CD4-positive, alpha-beta T cell (primary cell): ENCODE results near the gene TRIM25. TPM values are rescaled to one million over a fixed set of nuclear protein-coding genes. Genes with fewer than 3 reads are reported as not detected.

Experiments used
- ATAC-seq: fragments of 200-7000 bp; cut with Tn5 transposase; one replicate; pipeline ENCODE4 v1.10.0; 2022; ENCODE audit warnings: mild to moderate bottlenecking; ENCODE audit not compliant: poor library complexity
- CTCF ChIA-PET: fragments of 350-600 bp; sonication (Branson Sonifier 250); formaldehyde crosslinking; loops from one replicate; lab custom pipeline; 2021; ENCODE audit warnings: antibody characterized with exemption, inconsistent platforms; lab: Charles Lee
- POLR2A ChIA-PET: fragments of 350-600 bp; sonication (Branson Sonifier 250); formaldehyde crosslinking; loops from one replicate; lab custom pipeline; 2021; ENCODE audit warnings: antibody characterized with exemption, inconsistent platforms; lab: Charles Lee
- DNase-seq, 14 experiments: peaks; one replicate each; pipeline ENCODE4 v3.0.0-alpha.2; 2013 to 2020; ENCODE audit warnings: mixed read lengths in 2 of 14
- H3K27ac ChIP-seq, 2 donors: one replicate each; pipeline versions ENCODE4 v1.5.1 to v1.7.0; 2013; ENCODE audit warnings: low read length in 2 of 2, low read depth in 1 of 2, mild to moderate bottlenecking in 1 of 2
- H3K27me3 ChIP-seq, 2 experiments: 1 replicate in 1 of 2; 2 replicates in 1 of 2; pipeline versions ENCODE4 v1.6.1 to v1.7.0; 2013; ENCODE audit warnings: low read length in 2 of 2, control low read depth in 1 of 2, mild to moderate bottlenecking in 1 of 2, moderate library complexity in 1 of 2; ENCODE audit not compliant: insufficient read depth in 2 of 2, control insufficient read depth in 1 of 2
- H3K36me3 ChIP-seq: one replicate; pipeline ENCODE4 v1.6.1; 2013; ENCODE audit warnings: low read length, control low read depth; ENCODE audit not compliant: insufficient read depth
- H3K4me1 ChIP-seq: one replicate; pipeline ENCODE4 v1.6.1; 2013; ENCODE audit warnings: low read length, control low read depth; ENCODE audit not compliant: insufficient read depth
- H3K4me3 ChIP-seq: one replicate; pipeline ENCODE4 v1.5.1; 2013; ENCODE audit warnings: mild to moderate bottlenecking, low read length, moderate library complexity
- H3K9me3 ChIP-seq, 2 experiments: 1 replicate in 1 of 2; 2 replicates in 1 of 2; pipeline versions ENCODE4 v1.6.1 to v1.7.0; 2013; ENCODE audit warnings: low read length in 2 of 2, mild to moderate bottlenecking in 2 of 2, control low read depth in 1 of 2, moderate library complexity in 1 of 2; ENCODE audit not compliant: control insufficient read depth in 1 of 2, insufficient read depth in 1 of 2
- H3K27ac Mint-ChIP-seq: one replicate; pipeline ENCODE4 v1.8.0; 2020; ENCODE audit warnings: mixed read lengths
- H3K27me3 Mint-ChIP-seq: one replicate; pipeline ENCODE4 v1.8.0; 2021; ENCODE audit warnings: mixed read lengths
- H3K36me3 Mint-ChIP-seq: one replicate; pipeline ENCODE4 v1.8.0; 2021; ENCODE audit warnings: low read depth, mixed read lengths
- H3K4me1 Mint-ChIP-seq: one replicate; pipeline ENCODE4 v1.8.0; 2021; ENCODE audit warnings: low read depth, mixed read lengths
- H3K4me3 Mint-ChIP-seq: one replicate; pipeline ENCODE4 v1.8.0; 2020; ENCODE audit warnings: mild to moderate bottlenecking, mixed read lengths
- H3K9me3 Mint-ChIP-seq: one replicate; pipeline ENCODE4 v1.8.0; 2020; ENCODE audit warnings: mixed read lengths
- intact Hi-C, 2 experiments: fragments of 100-400 bp; cut with DNase I in 1 of 2; cut with micrococcal nuclease in 1 of 2; formaldehyde crosslinking; loops; one replicate each; pipeline versions ENCODE4 v1.15.1 to v1.9.0; 2023 to 2025; cut with DNase I, micrococcal nuclease
- total RNA-seq, 174 experiments: library from RNA in 2 of 174; stranded (reverse) in 2 of 174; gene quantifications; one replicate each; pipeline ENCODE4 v1.2.3 and lab custom pipeline; 2021 to 2026
- TF ChIP-seq, protein P1 (sequence below): fragments of 200-600 bp; IDR thresholded peaks from one replicate; pipeline ENCODE4 v1.8.0; 2022; ENCODE audit warnings: antibody characterized with exemption, mild to moderate bottlenecking

Gene TRIM25
- total RNA-seq, 2 experiments from 2014 or later: 31.7 to 33.2 TPM

DNA sequence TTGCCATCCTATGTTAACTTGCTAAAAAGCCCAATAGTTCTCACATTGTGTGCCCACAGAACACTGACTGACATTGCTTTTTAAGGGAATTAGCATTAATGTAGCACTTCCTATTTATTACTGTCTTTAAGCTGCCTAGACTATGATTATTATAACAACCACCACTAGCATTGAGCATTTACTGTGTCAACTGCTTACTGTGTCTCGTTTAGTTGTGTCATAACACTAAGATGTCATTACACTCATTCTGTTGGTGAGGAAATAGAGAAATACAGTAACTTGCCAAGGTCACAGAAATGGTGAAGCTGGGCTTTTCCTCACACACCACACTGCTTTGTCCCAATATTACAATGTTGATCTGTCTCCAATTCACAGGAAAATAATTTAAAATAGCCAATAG is 30.2 kb downstream of the TRIM25 start:
- Histone ChIP-seq H3K9me3 (peaks cover 10 to 12% of the 10 kb centered on the region in 2 experiments), H3K36me3 (peaks cover 17% of the 10 kb centered on the region), H3K27me3 (no peaks in the 10 kb centered on the region), H3K27ac (no peak overlapping the region), H3K4me1 (no peaks in the 10 kb centered on the region), H3K4me3 (no peak overlapping the region)
- ChIA-PET POLR2A (interaction anchor here (1.4 kb wide), 1 partner anchor 31 kb away, joined by 4 read pairs; the partner anchor contains the start of gene TRIM25), CTCF (no interaction called here)
- TF ChIP-seq, protein P1, sequence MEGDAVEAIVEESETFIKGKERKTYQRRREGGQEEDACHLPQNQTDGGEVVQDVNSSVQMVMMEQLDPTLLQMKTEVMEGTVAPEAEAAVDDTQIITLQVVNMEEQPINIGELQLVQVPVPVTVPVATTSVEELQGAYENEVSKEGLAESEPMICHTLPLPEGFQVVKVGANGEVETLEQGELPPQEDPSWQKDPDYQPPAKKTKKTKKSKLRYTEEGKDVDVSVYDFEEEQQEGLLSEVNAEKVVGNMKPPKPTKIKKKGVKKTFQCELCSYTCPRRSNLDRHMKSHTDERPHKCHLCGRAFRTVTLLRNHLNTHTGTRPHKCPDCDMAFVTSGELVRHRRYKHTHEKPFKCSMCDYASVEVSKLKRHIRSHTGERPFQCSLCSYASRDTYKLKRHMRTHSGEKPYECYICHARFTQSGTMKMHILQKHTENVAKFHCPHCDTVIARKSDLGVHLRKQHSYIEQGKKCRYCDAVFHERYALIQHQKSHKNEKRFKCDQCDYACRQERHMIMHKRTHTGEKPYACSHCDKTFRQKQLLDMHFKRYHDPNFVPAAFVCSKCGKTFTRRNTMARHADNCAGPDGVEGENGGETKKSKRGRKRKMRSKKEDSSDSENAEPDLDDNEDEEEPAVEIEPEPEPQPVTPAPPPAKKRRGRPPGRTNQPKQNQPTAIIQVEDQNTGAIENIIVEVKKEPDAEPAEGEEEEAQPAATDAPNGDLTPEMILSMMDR: no peak
- Mint-ChIP-seq H3K4me1 (no peaks in the 10 kb centered on the region), H3K9me3 (peaks cover 3% of the 10 kb centered on the region), H3K27me3 (no peaks in the 10 kb centered on the region), H3K36me3 (peaks cover 38% of the 10 kb centered on the region), H3K27ac (no peak overlapping the region), H3K4me3 (no peak overlapping the region)
- ATAC-seq: no peak
- DNase-seq: no peak
- intact Hi-C loops: no loop called here

DNA sequence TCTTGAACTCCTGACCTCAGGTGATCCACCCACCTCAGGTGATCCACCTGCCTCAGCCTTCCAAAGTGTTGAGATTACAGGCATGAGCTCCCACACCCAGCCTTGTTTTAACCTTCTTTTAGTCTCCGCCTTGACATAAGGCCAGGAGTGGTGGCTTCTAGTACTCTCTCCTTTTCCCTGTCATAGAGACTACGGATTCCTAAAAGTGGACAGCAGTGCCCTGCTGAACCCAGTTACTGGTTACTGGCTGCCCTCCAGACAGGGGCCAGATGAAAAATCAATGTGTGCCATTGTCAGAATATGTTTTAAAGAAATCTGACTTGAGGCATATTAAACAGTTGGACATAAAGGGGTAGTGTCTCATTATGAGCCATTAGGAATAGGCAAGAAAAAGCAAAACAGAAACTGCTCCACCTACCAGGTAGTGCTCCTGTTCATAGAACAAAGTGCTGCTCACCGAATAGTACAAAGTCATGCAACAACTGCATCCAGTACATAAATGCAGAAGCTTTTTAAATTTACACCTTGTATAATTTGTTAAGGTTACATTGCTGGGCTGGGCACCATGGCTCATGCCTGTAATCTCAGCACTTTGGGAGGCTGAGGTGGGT is 32.1 kb downstream of the TRIM25 start:
- H3K4me1 ChIP-seq: no peaks in the 10 kb centered on the region
- no peak for DNase-seq
- H3K27me3 ChIP-seq: no peaks in the 10 kb centered on the region
- ChIA-PET POLR2A (interaction anchor here (0.6 kb wide), 1 partner anchor 23 kb away, joined by 3 read pairs; no protein-coding TSS in a partner anchor), CTCF (no interaction called here)
- no peak overlapping the region for H3K4me3 Mint-ChIP-seq
- H3K36me3 Mint-ChIP-seq: peaks cover 19% of the 10 kb centered on the region
- H3K27me3 Mint-ChIP-seq: no peaks in the 10 kb centered on the region
- TF ChIP-seq, protein P1: no peak
- H3K36me3 ChIP-seq: no peaks in the 10 kb centered on the region
- H3K4me1 Mint-ChIP-seq: no peaks in the 10 kb centered on the region
- H3K27ac Mint-ChIP-seq: no peak overlapping the region
- no peak overlapping the region for H3K4me3 ChIP-seq
- H3K27ac ChIP-seq: no peak overlapping the region
- H3K9me3 Mint-ChIP-seq: no peaks in the 10 kb centered on the region
- no peaks in the 10 kb centered on the region for H3K9me3 ChIP-seq
- intact Hi-C loops: no loop called here
- no peak for ATAC-seq

DNA sequence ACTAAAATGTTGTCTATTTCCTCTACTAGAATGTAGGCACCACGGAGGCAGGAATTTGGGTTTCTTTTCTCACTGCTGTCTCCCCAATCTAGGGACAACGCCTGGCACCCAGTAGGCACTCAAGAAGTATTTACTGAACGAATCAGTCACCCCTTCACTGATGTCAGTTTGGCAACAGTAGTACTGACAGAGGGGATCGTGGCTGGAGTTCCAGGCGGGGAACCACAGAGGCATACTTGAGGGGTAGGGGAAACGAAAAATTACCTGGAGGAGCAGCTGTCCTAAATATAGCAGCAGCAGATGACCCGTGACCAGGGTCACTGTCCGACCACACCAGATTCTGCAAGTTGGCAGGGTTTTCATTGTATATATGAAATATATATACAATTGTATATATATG is 33.3 kb downstream of the TRIM25 start:
- no peak overlapping the region for H3K27ac Mint-ChIP-seq
- H3K4me1 Mint-ChIP-seq: no peaks in the 10 kb centered on the region
- H3K27me3 Mint-ChIP-seq: no peaks in the 10 kb centered on the region
- TF ChIP-seq, protein P1: no peak
- POLR2A ChIA-PET: interaction anchor here (0.9 kb wide), 1 partner anchor 11 kb away, joined by 3 read pairs; no protein-coding TSS in a partner anchor
- no peaks in the 10 kb centered on the region for H3K27me3 ChIP-seq
- H3K9me3 ChIP-seq: no peaks in the 10 kb centered on the region
- CTCF ChIA-PET: no interaction called here
- intact Hi-C loops: no loop called here
- DNase-seq (no peak), ATAC-seq (no peak)
- H3K4me3 Mint-ChIP-seq: no peak overlapping the region
- no peaks in the 10 kb centered on the region for H3K9me3 Mint-ChIP-seq
- H3K27ac ChIP-seq: no peak overlapping the region
- H3K4me1 ChIP-seq: no peaks in the 10 kb centered on the region
- peaks cover 10% of the 10 kb centered on the region for H3K36me3 Mint-ChIP-seq
- H3K36me3 ChIP-seq: no peaks in the 10 kb centered on the region
- H3K4me3 ChIP-seq: no peak overlapping the region
